ENCODE results near the gene PSMD11. TPM values are rescaled to one million over a fixed set of nuclear protein-coding genes. Genes with fewer than 3 reads are reported as not detected.

Gene PSMD11
- total RNA-seq, 1 experiment from 2014 or later, result 169 TPM

DNA sequence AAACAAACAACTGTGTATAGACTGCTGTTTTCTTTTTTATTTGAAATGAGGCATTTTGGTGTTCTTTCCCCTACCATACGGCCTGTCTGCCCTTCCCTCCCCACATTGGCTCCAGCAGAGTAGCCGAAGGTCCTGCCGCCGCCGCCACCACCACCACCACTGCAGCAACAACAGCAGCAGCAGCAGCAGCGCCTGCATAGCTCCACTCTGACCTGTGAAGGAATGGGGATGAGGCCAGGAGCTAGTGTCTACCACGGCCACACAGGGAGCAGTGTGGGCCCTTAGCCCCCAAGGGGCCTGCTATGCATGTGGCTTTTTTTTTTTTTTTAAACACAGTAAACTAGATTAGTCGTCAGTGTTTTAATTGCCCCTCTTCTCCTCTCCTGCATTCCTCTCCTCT, 36.9 kb downstream of the PSMD11 start:
- Histone ChIP-seq H3K4me1 (ENCODE audit: insufficient read depth, low read length) (peaks cover 5% of the 10 kb centered on the region; the same call in 1 of the 2 replicates), H2AFZ (ENCODE audit: low read length) (no peak overlapping the region), H3K23me2 (ENCODE audit: insufficient read length, low read depth, low read length, poor library complexity, severe bottlenecking) (peaks cover 3% of the 10 kb centered on the region), H3K56ac (ENCODE audit: insufficient read length, low read depth, low read length) (no peak overlapping the region), H2BK15ac (ENCODE audit: low read depth, low read length) (no peak overlapping the region), H3T11ph (ENCODE audit: low read length) (no peak overlapping the region), H3K14ac (ENCODE audit: insufficient read depth, low read length) (no peak overlapping the region), H3K79me1 (ENCODE audit: insufficient read depth, low read depth, low read length, poor library complexity, severe bottlenecking) (no peaks in the 10 kb centered on the region), H4K5ac (ENCODE audit: insufficient read length, low read depth, low read length) (no peak overlapping the region), H3K9me3 (ENCODE audit: control insufficient read depth, low read depth, low read length) (no peaks in the 10 kb centered on the region), H2BK20ac (ENCODE audit: low read depth, low read length, poor library complexity, severe bottlenecking) (no peak overlapping the region), H3K27me3 (ENCODE audit: insufficient read depth, low read length) (no peaks in the 10 kb centered on the region), H4K8ac (replicated peaks; ENCODE audit: insufficient read length, low read depth, low read length) (no peak overlapping the region), H2BK5ac (ENCODE audit: insufficient read length, low read length) (no peak overlapping the region), H3K18ac (ENCODE audit: insufficient read length, low read depth, low read length) (no peak overlapping the region), H2BK120ac (ENCODE audit: low read depth, low read length, poor library complexity, severe bottlenecking) (no peak overlapping the region), H3K4me2 (ENCODE audit: insufficient read depth, insufficient read length, low read length) (no peak overlapping the region), H2AK5ac (ENCODE audit: insufficient read length, low read length) (no peak overlapping the region), H3K4ac (ENCODE audit: low read depth, low read length) (no peak overlapping the region), H3K23ac (ENCODE audit: insufficient read length, low read depth, low read length) (no peak overlapping the region), H3K9ac (ENCODE audit: extremely low read depth, insufficient read length, low read length) (no peak overlapping the region), H3K79me2 (ENCODE audit: insufficient read depth, low read length) (no peaks in the 10 kb centered on the region), H2BK12ac (ENCODE audit: insufficient read length, low read depth, low read length) (no peak overlapping the region), H4K91ac (ENCODE audit: insufficient read length, low read depth, low read length) (no peak overlapping the region), H4K20me1 (ENCODE audit: control insufficient read depth, insufficient read depth, insufficient read length) (no peaks in the 10 kb centered on the region), H3K27ac (ENCODE audit: insufficient read length, low read depth, low read length) (no peak overlapping the region)
- no CpG with 5 or more reads among the region's 8 CpGs for WGBS (ENCODE audit: extremely low coverage, insufficient read length, low lambda C conversion rate)
- TF ChIP-seq, protein P1, sequence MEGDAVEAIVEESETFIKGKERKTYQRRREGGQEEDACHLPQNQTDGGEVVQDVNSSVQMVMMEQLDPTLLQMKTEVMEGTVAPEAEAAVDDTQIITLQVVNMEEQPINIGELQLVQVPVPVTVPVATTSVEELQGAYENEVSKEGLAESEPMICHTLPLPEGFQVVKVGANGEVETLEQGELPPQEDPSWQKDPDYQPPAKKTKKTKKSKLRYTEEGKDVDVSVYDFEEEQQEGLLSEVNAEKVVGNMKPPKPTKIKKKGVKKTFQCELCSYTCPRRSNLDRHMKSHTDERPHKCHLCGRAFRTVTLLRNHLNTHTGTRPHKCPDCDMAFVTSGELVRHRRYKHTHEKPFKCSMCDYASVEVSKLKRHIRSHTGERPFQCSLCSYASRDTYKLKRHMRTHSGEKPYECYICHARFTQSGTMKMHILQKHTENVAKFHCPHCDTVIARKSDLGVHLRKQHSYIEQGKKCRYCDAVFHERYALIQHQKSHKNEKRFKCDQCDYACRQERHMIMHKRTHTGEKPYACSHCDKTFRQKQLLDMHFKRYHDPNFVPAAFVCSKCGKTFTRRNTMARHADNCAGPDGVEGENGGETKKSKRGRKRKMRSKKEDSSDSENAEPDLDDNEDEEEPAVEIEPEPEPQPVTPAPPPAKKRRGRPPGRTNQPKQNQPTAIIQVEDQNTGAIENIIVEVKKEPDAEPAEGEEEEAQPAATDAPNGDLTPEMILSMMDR (conservative IDR thresholded peaks at IDR 0.05), result no peak
- DNase-seq, result no peak
- no peak overlapping the region for H3K4me3 Mint-ChIP-seq
- H3K27ac Mint-ChIP-seq, result peak overlapping the region in 2 of 3 experiments; percentile 83 to 89; a peak in 4 of 7 replicates
- peaks cover 37 to 52% of the 10 kb centered on the region in 2 experiments for H3K4me1 Mint-ChIP-seq
- H3K27me3 Mint-ChIP-seq (ENCODE audit: low read depth), result peaks cover 1% of the 10 kb centered on the region; the same call in 1 of the 2 replicates
- H3K36me3 Mint-ChIP-seq (ENCODE audit: insufficient read depth in 1 of 3, low read depth in 3 of 3), result peaks cover 39 to 64% (median 59%) of the 10 kb centered on the region in 3 experiments
- no peaks in the 10 kb centered on the region; a peak in 1 of 5 replicates for H3K9me3 Mint-ChIP-seq
